Measurements from ENCODE around the gene CTU2. TPM values are rescaled to one million over a fixed set of nuclear protein-coding genes. Genes with fewer than 3 reads are reported as not detected.
A peak's percentile ranks its signal among the peaks of the same experiment; 100 is the strongest.

The CTU2 gene
- total and polyA plus RNA-seq, 7 donors = 6.1 to 16.3 (median 10.5) TPM

GRCh38 chr16:88759976-88760350 lies 53.7 kb downstream of the CTU2 start:
- no peak for TF ChIP-seq POLR2A (IDR thresholded peaks at IDR 0.05)
- no peak for TF ChIP-seq POLR2AphosphoS5 (IDR thresholded peaks at IDR 0.05)
- Histone ChIP-seq H3K27ac (peak overlapping the region; percentile 91 to 100 (median 96)), H3K9me3 (no peaks in the 10 kb centered on the region), H3K36me3 (no peaks in the 10 kb centered on the region), H3K4me3 (peak overlapping the region in 3 of 4 donors; percentile 32 to 41 (median 40)), H3K4me1 (peaks cover 0 to 91% (median 87%) of the 10 kb centered on the region in 4 donors), H3K27me3 (no peaks in the 10 kb centered on the region)
- 87 to 92% methylated on average over 22 of the region's 22 CpGs for WGBS, 2 donors
- DNase-seq = no peak
- intact Hi-C loops (cut with DNase I) = loop anchor here (1.0 kb wide), 1 partner anchor 25 kb away; the partner anchor contains the start of gene PIEZO1

DNA sequence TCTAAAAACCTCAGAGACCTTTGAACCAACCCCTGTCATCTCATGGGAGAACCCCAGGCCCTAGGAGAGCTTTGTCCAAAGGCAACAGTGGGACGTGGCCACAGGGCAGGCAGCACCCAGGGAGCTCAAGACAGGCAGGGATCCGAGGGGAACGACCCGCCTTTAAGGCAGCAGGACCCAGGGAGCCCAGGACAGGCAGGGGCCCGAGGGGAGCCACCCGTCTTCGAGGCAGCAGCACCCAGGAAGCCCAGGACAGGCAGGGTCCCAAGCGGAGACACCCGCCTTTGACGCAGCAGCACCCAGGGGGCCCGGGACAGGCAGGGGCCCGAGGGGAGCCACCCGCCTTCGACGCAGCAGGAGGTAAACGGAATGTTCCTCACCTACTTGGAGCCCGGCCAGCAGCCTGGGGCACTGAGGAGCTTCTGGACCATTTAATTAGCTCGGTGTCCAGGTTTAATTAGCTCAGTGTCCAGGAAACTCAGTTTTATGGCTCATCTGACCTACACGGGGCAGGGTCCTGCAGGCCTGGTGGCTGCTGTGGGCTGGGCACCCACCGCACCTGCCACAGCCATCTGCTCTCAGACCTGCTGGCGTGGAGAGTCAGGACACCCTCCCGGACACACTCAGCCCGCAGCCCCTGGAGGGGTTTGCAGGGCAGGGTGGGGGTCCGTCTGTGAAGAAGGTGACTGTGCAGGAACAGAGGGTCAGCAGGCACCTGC lies 54.3 kb downstream of the CTU2 start:
- no peaks in the 10 kb centered on the region for H3K36me3 ChIP-seq
- H3K4me1 ChIP-seq = peaks cover 0 to 91% (median 86%) of the 10 kb centered on the region in 4 donors
- WGBS, 2 donors = 22 to 73% methylated on average over 24 of the region's 24 CpGs
- peak overlapping the region in 1 of 4 donors; percentile 40 for H3K4me3 ChIP-seq
- TF ChIP-seq EP300 (IDR thresholded peaks at IDR 0.05) (peak in 1 of 4 donors; percentile 23), POLR2A (IDR thresholded peaks at IDR 0.05) (no peak)
- H3K27me3 ChIP-seq = no peaks in the 10 kb centered on the region
- intact Hi-C loops (cut with DNase I) = no loop called here
- H3K9me3 ChIP-seq = no peaks in the 10 kb centered on the region
- H3K27ac ChIP-seq = peak overlapping the region; percentile 91 to 100 (median 96)
- DNase-seq = no peak

- intact Hi-C loops (cut with DNase I) = no loop called here
- WGBS, 2 donors = 54 to 89% methylated on average over 11 of the region's 11 CpGs
- Histone ChIP-seq H3K9me3 (no peaks in the 10 kb centered on the region), H3K4me1 (peaks cover 0 to 91% (median 85%) of the 10 kb centered on the region in 4 donors), H3K27me3 (no peaks in the 10 kb centered on the region), H3K27ac (peak overlapping the region; percentile 91 to 100 (median 96)), H3K36me3 (no peaks in the 10 kb centered on the region), H3K4me3 (no peak overlapping the region)
- no peak for TF ChIP-seq EP300 (IDR thresholded peaks at IDR 0.05)
- TF ChIP-seq CTCF (IDR thresholded peaks at IDR 0.05) = no peak
- no peak for DNase-seq
Measured at GRCh38 chr16:88761143-88761534, 54.8 kb downstream of the CTU2 start.

GRCh38 chr16:88761830-88762229 lies 55.5 kb downstream of the CTU2 start:
- 18 to 71% methylated on average over 10 of the region's 10 CpGs for WGBS, 2 donors
- Histone ChIP-seq H3K4me3 (no peak overlapping the region), H3K27ac (peak overlapping the region; percentile 91 to 100 (median 96)), H3K9me3 (no peaks in the 10 kb centered on the region), H3K4me1 (peaks cover 0 to 97% (median 90%) of the 10 kb centered on the region in 4 donors), H3K27me3 (no peaks in the 10 kb centered on the region), H3K36me3 (no peaks in the 10 kb centered on the region)
- no peak for DNase-seq
- TF ChIP-seq POLR2AphosphoS5 (IDR thresholded peaks at IDR 0.05) (no peak), POLR2A (IDR thresholded peaks at IDR 0.05) (no peak), EP300 (IDR thresholded peaks at IDR 0.05) (no peak)
- intact Hi-C loops (cut with DNase I) = no loop called here

GRCh38 chr16:88762258-88762870 lies 56.1 kb downstream of the CTU2 start:
- 72 to 83% methylated on average over 16 of the region's 16 CpGs for WGBS, 2 donors
- Histone ChIP-seq H3K27me3 (no peaks in the 10 kb centered on the region), H3K4me1 (peaks cover 0 to 97% (median 93%) of the 10 kb centered on the region in 4 donors), H3K9me3 (no peaks in the 10 kb centered on the region), H3K4me3 (no peak overlapping the region), H3K36me3 (no peaks in the 10 kb centered on the region), H3K27ac (peak overlapping the region; percentile 91 to 100 (median 96))
- no peak for DNase-seq
- TF ChIP-seq POLR2AphosphoS5 (IDR thresholded peaks at IDR 0.05) (no peak), POLR2A (IDR thresholded peaks at IDR 0.05) (no peak), CTCF (IDR thresholded peaks at IDR 0.05) (no peak), EP300 (IDR thresholded peaks at IDR 0.05) (no peak)
- intact Hi-C loops (cut with DNase I) = no loop called here

- Histone ChIP-seq H3K36me3 (no peaks in the 10 kb centered on the region), H3K4me1 (peaks cover 0 to 97% (median 93%) of the 10 kb centered on the region in 4 donors), H3K4me3 (no peak overlapping the region), H3K9me3 (no peaks in the 10 kb centered on the region), H3K27me3 (no peaks in the 10 kb centered on the region), H3K27ac (peak overlapping the region; percentile 91 to 100 (median 96))
- intact Hi-C loops (cut with DNase I) = no loop called here
- no peak for TF ChIP-seq POLR2AphosphoS5 (IDR thresholded peaks at IDR 0.05)
- no peak for TF ChIP-seq EP300 (IDR thresholded peaks at IDR 0.05)
- TF ChIP-seq CTCF (IDR thresholded peaks at IDR 0.05) = no peak
- no peak for TF ChIP-seq POLR2A (IDR thresholded peaks at IDR 0.05)
- 90 to 93% methylated on average over 10 of the region's 10 CpGs for WGBS, 2 donors
- DNase-seq = no peak
Measured at GRCh38 chr16:88762941-88763340, 56.6 kb downstream of the CTU2 start.
